GM12878 (cell line): ENCODE results near the gene INO80E. TPM values are rescaled to one million over a fixed set of nuclear protein-coding genes. Genes with fewer than 3 reads are reported as not detected.
"Not testable (repeated sequence)": the region's sequence is repeated elsewhere in the genome, so short reads cannot be mapped to it uniquely, and the experiment has no call there.

Experiments
- ATAC-seq: fragments of 200-7000 bp; cut with Tn5 transposase; 3 replicates; pipeline ENCODE4 v1.9.1; 2020; ENCODE audit warnings: mild to moderate bottlenecking, moderate library complexity
- BruUV-seq: library from RNA; stranded (reverse); fragments of 400-500 nt; replicated peaks from 2 replicates; lab custom pipeline; 2021; lab: Mats Ljungman, UMichigan
- CTCF ChIA-PET: fragments of 300-600 bp; sonication (Branson Sonifier 250); formaldehyde crosslinking; extraction: SDS; loops from one replicate; lab custom pipeline; 2021; ENCODE audit warnings: inconsistent platforms; lab: Yijun Ruan, JAX
- POLR2A ChIA-PET: fragments of 350-600 bp; formaldehyde crosslinking; extraction: SDS; loops from one replicate; lab custom pipeline; 2021; ENCODE audit warnings: inconsistent platforms; lab: Charles Lee
- RAD21 ChIA-PET: fragments of 300-600 bp; sonication (Branson Sonifier 250); formaldehyde crosslinking; loops from one replicate; lab custom pipeline; 2023; ENCODE audit warnings: antibody characterized with exemption; ENCODE audit not compliant: unreplicated experiment; lab: Charles Lee
- SMC1A ChIA-PET: fragments of 300-600 bp; sonication (Branson Sonifier 250); formaldehyde crosslinking; loops from one replicate; lab custom pipeline; 2023; ENCODE audit not compliant: unreplicated experiment, uncharacterized antibody; lab: Charles Lee
- DNase-seq: peaks from one replicate; pipeline ENCODE4 v3.0.0-alpha.2; 2011; ENCODE audit warnings: low read depth, low spot score
- FAIRE-seq: peaks from 3 replicates; lab custom pipeline; 2011; peaks lifted over from hg19 to GRCh38; lab: Jason Lieb, UNC
- H2AFZ ChIP-seq: 2 replicates; pipeline ENCODE4 v1.6.0; 2011; ENCODE audit warnings: low read depth, low read length, control low read depth; ENCODE audit not compliant: control insufficient read depth
- H3K27ac ChIP-seq: 2 replicates; pipeline ENCODE4 v1.5.1; 2011; ENCODE audit warnings: control low read depth; ENCODE audit not compliant: control insufficient read depth, insufficient read depth
- H3K27me3 ChIP-seq, 2 experiments: replicated peaks in 1 of 2; 2 replicates each; pipeline versions ENCODE4 v1.6.0 to v1.6.1; 2011; ENCODE audit warnings: low read length in 1 of 2; ENCODE audit not compliant: control insufficient read depth in 2 of 2, insufficient read depth in 2 of 2
- H3K36me3 ChIP-seq, 2 experiments: 2 replicates each; pipeline ENCODE4 v1.5.1; 2011; ENCODE audit warnings: low read length in 1 of 2; ENCODE audit not compliant: control insufficient read depth in 2 of 2, insufficient read depth in 2 of 2
- H3K4me1 ChIP-seq: 2 replicates; pipeline ENCODE4 v1.6.1; 2011; ENCODE audit warnings: mild to moderate bottlenecking, low read length, moderate library complexity, mixed read lengths; ENCODE audit not compliant: control insufficient read depth, insufficient read depth
- H3K4me2 ChIP-seq: 2 replicates; pipeline ENCODE4 v1.6.0; 2011; ENCODE audit warnings: control low read depth; ENCODE audit not compliant: control insufficient read depth, insufficient read depth
- H3K4me3 ChIP-seq: fragments of 200-600 bp; sonication (generic); 2 replicates; pipeline ENCODE4 v1.5.1; 2016
- H3K79me2 ChIP-seq: 2 replicates; pipeline ENCODE4 v1.6.0; 2011; ENCODE audit warnings: low read length; ENCODE audit not compliant: control insufficient read depth, insufficient read depth
- H3K9ac ChIP-seq: 2 replicates; pipeline ENCODE4 v1.8.0; 2011; ENCODE audit warnings: low read length, control low read depth, mixed read lengths; ENCODE audit not compliant: control insufficient read depth, insufficient read depth
- H3K9me3 ChIP-seq: replicated peaks from 3 replicates; pipeline ENCODE4 v1.5.1; 2011; ENCODE audit warnings: mild to moderate bottlenecking, low read length; ENCODE audit not compliant: control insufficient read depth, insufficient read depth
- H4K20me1 ChIP-seq: 2 replicates; pipeline ENCODE4 v1.6.0; 2011; ENCODE audit not compliant: control insufficient read depth, insufficient read depth
- CBX5 ChIP-seq: sonication (generic); IDR thresholded peaks from 2 replicates; pipeline ENCODE4 v1.6.1; 2016; ENCODE audit warnings: low read depth, moderate library complexity, mild to moderate bottlenecking, inconsistent platforms
- IRF4 ChIP-seq: IDR thresholded peaks from 2 replicates; pipeline ENCODE4 v1.6.1; 2011; ENCODE audit warnings: low read depth, low read length
- MYC ChIP-seq: IDR thresholded peaks from 2 replicates; pipeline ENCODE4 v1.6.1; 2011; ENCODE audit warnings: mild to moderate bottlenecking, low read length, moderate library complexity, inconsistent platforms; ENCODE audit not compliant: insufficient read depth, insufficient replicate concordance, insufficient read length, severe bottlenecking
- NR2F1 ChIP-seq: fragments of 450-650 bp; conservative IDR thresholded peaks from 2 replicates; pipeline ENCODE4 v1.6.1; 2017; ENCODE audit warnings: mild to moderate bottlenecking
- PKNOX1 ChIP-seq: fragments of 450-650 bp; IDR thresholded peaks from 2 replicates; pipeline ENCODE4 v1.6.1; 2016; ENCODE audit warnings: mild to moderate bottlenecking
- RAD21 ChIP-seq: IDR thresholded peaks from 2 replicates; pipeline ENCODE4 v1.6.1; 2011; ENCODE audit warnings: mild to moderate bottlenecking, low read depth, low read length, moderate library complexity; ENCODE audit not compliant: insufficient read depth
- RAD51 ChIP-seq: fragments of 450-650 bp; IDR thresholded peaks from 2 replicates; pipeline ENCODE4 v1.6.1; 2016; ENCODE audit warnings: moderate library complexity, mild to moderate bottlenecking, inconsistent platforms
- RELA ChIP-seq: fragments of 450-650 bp; IDR thresholded peaks from 2 replicates; pipeline ENCODE4 v1.8.0; 2014; ENCODE audit warnings: borderline replicate concordance; ENCODE audit not compliant: partially characterized antibody
- WGBS: methylation state at CpG from one replicate; pipeline ENCODE4 v1.1.6; 2016; ENCODE audit warnings: low lambda C conversion rate; ENCODE audit not compliant: insufficient replicate concordance, insufficient coverage; ENCODE audit errors: missing lambda C conversion rate; 5-methylcytosine and 5-hydroxymethylcytosine counted together
- in situ Hi-C: fragments of 300-500 bp; cut with MboI; formaldehyde crosslinking; loops from 9 replicates; pipeline ENCODE4 v1.14.3; 2018; ENCODE audit warnings: mixed read lengths
- intact Hi-C: fragments of 100-400 bp; cut with micrococcal nuclease; formaldehyde crosslinking; loops from one replicate; pipeline ENCODE4 v1.14.2; 2022; ENCODE audit not compliant: unreplicated experiment
- polyA plus RNA-seq, 11 experiments: library from polyadenylated mRNA; depleted of rRNA in 4 of 11; unstranded in 6 of 11; stranded (reverse) in 5 of 11; fragments of >200 nt; fragmentation: Nextera tagmentation in 4 of 11; fragmentation: Illumina TruSeq in 1 of 11; extraction: Ambion mirVana in 4 of 11; extraction: Trizol in 1 of 11; gene quantifications; 1 replicate in 1 of 11; 2 replicates in 10 of 11; pipeline versions ENCODE4 v1.2.1 to v1.2.3, GENCODE V29; 2011 to 2016; ENCODE audit warnings: inconsistent platforms in 2 of 11, missing spikeins in 2 of 11, low read depth in 1 of 11
- total RNA-seq, 4 experiments: library from RNA; depleted of rRNA in 3 of 4; stranded (reverse); fragments of >200 nt in 3 of 4; fragmentation: Illumina TruSeq in 1 of 4; extraction: Trizol in 1 of 4; gene quantifications; 2 replicates each; pipeline versions ENCODE4 v1.2.1 to v1.2.3, GENCODE V29; 2013 to 2021

INO80E gene
- total and polyA plus RNA-seq, 10 of the 15 experiments (the other 5 are each of a cell fraction or from before 2014, with no cell fraction given) = 0.39 to 74.0 (median 33.0) TPM

GRCh38 chr16:30040221-30040620, 44.2 kb downstream of the INO80E start:
- H3K4me3 ChIP-seq = no peak overlapping the region
- no peak overlapping the region for H2AFZ ChIP-seq
- intact Hi-C loops (no loop called here), in situ Hi-C loops (no loop called here)
- DNase-seq (no peak), FAIRE-seq (no peak), ATAC-seq (no peak)
- peaks cover 3% of the 10 kb centered on the region; the same call in 1 of the 2 replicates for H3K4me1 ChIP-seq
- H3K27ac ChIP-seq = no peak overlapping the region
- RAD21 ChIA-PET = interaction anchor here (1.1 kb wide), 1 partner anchor 40 kb away, joined by 3 read pairs; no protein-coding TSS in a partner anchor
- POLR2A ChIA-PET = interaction anchor here (1.0 kb wide), 1 partner anchor 17 kb away, joined by 3 read pairs; no protein-coding TSS in a partner anchor
- H4K20me1 ChIP-seq = no peaks in the 10 kb centered on the region
- H3K9ac ChIP-seq = no peak overlapping the region
- H3K79me2 ChIP-seq = no peaks in the 10 kb centered on the region
- CTCF ChIA-PET = interaction anchor here (1.0 kb wide), 1 partner anchor 15 kb away, joined by 4 read pairs; no protein-coding TSS in a partner anchor
- BruUV-seq = no TSS peak
- SMC1A ChIA-PET = no interaction called here
- TF ChIP-seq IRF4 (no peak), RELA (no peak), MYC (no peak), NR2F1 (no peak), RAD21 (no peak), PKNOX1 (peak; percentile 54; the same call in 1 of the 2 replicates), CBX5 (no peak), RAD51 (no peak)
- no peak overlapping the region for H3K4me2 ChIP-seq
- no peaks in the 10 kb centered on the region for H3K27me3 ChIP-seq
- no peaks in the 10 kb centered on the region for H3K9me3 ChIP-seq
- H3K36me3 ChIP-seq = no peaks in the 10 kb centered on the region
- WGBS = 7% methylated on average over 5 of the region's 5 CpGs

- RAD21 ChIA-PET, H3K4me1 ChIP-seq, H3K27ac ChIP-seq, H3K79me2 ChIP-seq, H3K9ac ChIP-seq, H3K36me3 ChIP-seq, H3K4me2 ChIP-seq, H3K9me3 ChIP-seq, H3K4me3 ChIP-seq, intact Hi-C loops, H3K27me3 ChIP-seq, SMC1A ChIA-PET, in situ Hi-C loops, H4K20me1 ChIP-seq, BruUV-seq, DNase-seq, H2AFZ ChIP-seq, FAIRE-seq, ATAC-seq: not testable (repeated sequence)
- WGBS = 18% methylated on average over 5 of the region's 5 CpGs
- POLR2A ChIA-PET = interaction anchor here (1.0 kb wide), 1 partner anchor 17 kb away, joined by 3 read pairs; no protein-coding TSS in a partner anchor
- CTCF ChIA-PET = interaction anchor here (1.1 to 4.5 kb wide), 2 partner anchors 15 to 51 kb away, joined by 4 to 24 read pairs; partner anchors contain the start of gene TBX6
Observed at GRCh38 chr16:30040690-30041089, 44.6 kb downstream of the INO80E start.
